ENCODE measurements around the gene FAM168A.

- no peak for TF ChIP-seq CTCF (IDR thresholded peaks at IDR 0.05; ENCODE audit: insufficient read depth, low read length, poor library complexity, severe bottlenecking)
- no peak for TF ChIP-seq EZH2phosphoT487 (conservative IDR thresholded peaks at IDR 0.05; ENCODE audit: low read length)
Observed at GRCh38 chr11:73647459-73648100, 49.7 kb upstream of the FAM168A start.
